Left lobe of liver (tissue), 2 donors: ENCODE data around the gene COQ2. TPM values are rescaled to one million over a fixed set of nuclear protein-coding genes. Genes with fewer than 3 reads are reported as not detected.
"Not testable (repeated sequence)": the region's sequence is repeated elsewhere in the genome, so short reads cannot be mapped to it uniquely, and the experiment has no call there.

ENCODE experiments used
- ATAC-seq: fragments of 200-7000 bp; cut with Tn5 transposase; one replicate; pipeline ENCODE4 v1.9.1; 2020; ENCODE audit warnings: mild to moderate bottlenecking, moderate library complexity
- DNase-seq: peaks from one replicate; pipeline ENCODE4 v3.0.0-alpha.2; 2020; ENCODE audit warnings: low spot score
- total RNA-seq: library from RNA; stranded (reverse); gene quantifications from one replicate; pipeline ENCODE4 v1.2.1, GENCODE V29; 2021
- donor health status: DM: no; HTN: no; CAD: no; lungs with moderate emphysema.
- donor health status: DM: no; HTN: yes; CAD: no.

The COQ2 gene
- total RNA-seq: 10.3 TPM

GRCh38 chr4:83284193-83285054, at the start of gene COQ2:
Gene COQ2 (minus strand): TSS chr4:83284798. CDS start chr4:83284764, 34 bp downstream.
- DNase-seq (peak; percentile 97), ATAC-seq (peak; percentile 95)

- ATAC-seq: no peak
- DNase-seq: no peak
Measured at GRCh38 chr4:83331956-83332355, 47.4 kb upstream of the COQ2 start.

GRCh38 chr4:83329521-83330110, 45.0 kb upstream of the COQ2 start:
- DNase-seq: no peak

GRCh38 chr4:83328521-83329187, 44.1 kb upstream of the COQ2 start:
- no peak for DNase-seq
- no peak for ATAC-seq

More at GRCh38 chr4:83329521-83330110, 45.0 kb upstream of the COQ2 start:
- ATAC-seq: no peak

- ATAC-seq: no peak
- no peak for DNase-seq
Measured at GRCh38 chr4:83326546-83326945, 41.9 kb upstream of the COQ2 start.

GRCh38 chr4:83325306-83325705, 40.7 kb upstream of the COQ2 start:
- DNase-seq, ATAC-seq: not testable (repeated sequence)

- no peak for DNase-seq
- ATAC-seq: no peak
Measured at GRCh38 chr4:83323136-83323535, 38.5 kb upstream of the COQ2 start.

- DNase-seq (peak; percentile 59), ATAC-seq (peak; percentile 71)
Measured at GRCh38 chr4:83320548-83320947, 36.0 kb upstream of the COQ2 start.

GRCh38 chr4:83318666-83319065, 34.1 kb upstream of the COQ2 start:
- DNase-seq (no peak), ATAC-seq (no peak)

- DNase-seq (no peak), ATAC-seq (no peak)
Measured at GRCh38 chr4:83317671-83318070, 33.1 kb upstream of the COQ2 start.

GRCh38 chr4:83316459-83317165, 32.0 kb upstream of the COQ2 start:
- ATAC-seq: no peak
- no peak for DNase-seq

- DNase-seq (no peak), ATAC-seq (no peak)
Measured at GRCh38 chr4:83315341-83315870, 30.8 kb upstream of the COQ2 start.

- DNase-seq (no peak), ATAC-seq (no peak)
Measured at GRCh38 chr4:83308672-83309071, 24.1 kb upstream of the COQ2 start.

- DNase-seq (no peak), ATAC-seq (no peak)
Measured at GRCh38 chr4:83307920-83308319, 23.3 kb upstream of the COQ2 start.

- no peak for ATAC-seq
- no peak for DNase-seq
Measured at GRCh38 chr4:83305187-83305586, 20.6 kb upstream of the COQ2 start.

GRCh38 chr4:83297548-83298260, 13.1 kb upstream of the COQ2 start:
- no peak for DNase-seq
- ATAC-seq: no peak

GRCh38 chr4:83293305-83294046, 8.9 kb upstream of the COQ2 start:
- ATAC-seq: no peak
- DNase-seq: no peak

- not testable (repeated sequence) for ATAC-seq, DNase-seq
Measured at GRCh38 chr4:83290059-83290774, 5.6 kb upstream of the COQ2 start.

- not testable (repeated sequence) for ATAC-seq, DNase-seq
Measured at GRCh38 chr4:83288381-83288780, 3.8 kb upstream of the COQ2 start.
